GM18498 (cell line): Measurements from ENCODE around the gene MAMDC4.

Experiments
- ATAC-seq: cut with Tn5 transposase; IDR thresholded peaks from one replicate; pipeline ENCODE4 v1.9.1; 2021; ENCODE audit warnings: mild to moderate bottlenecking, moderate library complexity; ENCODE audit not compliant: unreplicated experiment

Gene MAMDC4

DNA sequence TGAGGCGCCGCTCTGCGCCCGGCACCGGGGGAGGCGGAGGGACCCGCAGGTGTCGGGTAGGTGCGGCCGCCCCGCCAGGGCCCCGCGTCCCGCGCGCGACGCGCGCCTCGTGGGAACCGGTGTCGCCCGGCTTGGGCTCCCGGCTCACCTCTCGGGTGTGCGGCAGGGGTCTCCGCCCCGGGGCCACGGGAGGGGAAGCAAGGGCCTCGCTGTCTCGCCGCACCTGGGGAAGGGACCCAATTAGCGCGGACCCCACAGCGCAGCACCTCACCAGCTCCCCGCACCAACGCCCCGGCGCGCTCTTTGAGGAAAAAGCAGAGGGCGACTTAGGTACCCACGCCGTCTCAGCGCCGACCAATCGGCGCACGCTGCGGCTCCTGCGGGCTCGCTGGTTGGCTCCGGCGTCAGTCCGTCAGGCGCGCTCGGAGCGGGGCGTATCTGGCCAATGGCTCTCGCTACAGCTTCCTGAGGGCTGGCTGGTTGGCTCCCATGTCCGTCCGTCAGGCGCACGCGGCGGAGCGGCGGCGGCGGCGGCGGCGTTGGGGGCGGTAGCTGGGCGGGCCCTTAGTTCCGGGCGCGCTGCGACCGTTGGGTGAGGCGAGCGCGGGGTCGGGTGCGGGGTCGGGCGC is 33.9 kb downstream of the MAMDC4 start, which contains the start of gene TRAF2:
Gene TRAF2, plus strand, starts transcription at position 567 of the 629 bp plus-strand sequence. CDS start 12,225 bp downstream, outside the sequence.
- ATAC-seq, result peak; percentile 87

GRCh38 chr9:136886610-136887597 is 34.8 kb downstream of the MAMDC4 start:
- ATAC-seq, result peak; percentile 17

GRCh38 chr9:136888454-136888853 is 36.3 kb downstream of the MAMDC4 start:
- ATAC-seq, result no peak

DNA sequence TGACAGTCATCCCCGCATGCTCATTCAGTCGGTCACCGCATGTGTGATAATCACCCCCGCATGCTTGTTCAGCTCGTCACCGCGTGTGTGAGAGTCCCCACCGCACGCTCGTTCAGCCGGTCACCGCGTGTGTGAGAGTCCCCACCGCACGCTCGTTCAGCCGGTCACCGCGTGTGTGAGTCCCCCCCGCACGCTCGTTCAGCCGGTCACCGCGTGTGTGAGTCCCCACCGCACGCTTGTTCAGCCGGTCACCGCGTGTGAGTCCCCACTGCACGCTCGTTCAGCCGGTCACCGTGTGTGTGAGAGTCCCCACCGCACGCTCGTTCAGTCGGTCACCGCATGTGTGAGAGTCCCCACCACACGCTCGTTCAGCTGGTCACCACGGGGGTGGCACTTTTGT is 37.7 kb downstream of the MAMDC4 start:
- ATAC-seq, result no peak

- ATAC-seq, result no peak
These were observed 38.5 kb downstream of the MAMDC4 start for GRCh38 chr9:136890661-136891060.

DNA sequence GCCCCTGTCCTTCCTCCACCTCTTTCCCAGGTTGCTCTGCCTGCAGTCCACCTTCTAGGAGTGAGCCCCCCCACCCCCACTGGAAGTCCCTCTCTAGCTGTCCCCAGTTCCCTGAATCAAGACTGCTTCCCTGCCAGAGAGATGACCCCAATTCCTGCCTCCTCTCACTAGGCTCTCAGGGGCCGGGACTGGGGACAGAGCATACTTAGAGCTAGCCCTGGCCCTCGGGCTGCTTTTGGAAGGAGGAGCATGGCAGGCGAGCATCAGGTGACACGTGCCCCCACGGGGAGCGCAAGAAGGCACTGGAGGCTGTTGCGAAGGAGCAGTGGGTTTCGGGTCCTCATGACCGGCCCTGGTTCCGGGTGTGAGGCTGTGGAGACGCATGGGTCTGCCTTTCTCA is 43.9 kb downstream of the MAMDC4 start:
- no peak for ATAC-seq

DNA sequence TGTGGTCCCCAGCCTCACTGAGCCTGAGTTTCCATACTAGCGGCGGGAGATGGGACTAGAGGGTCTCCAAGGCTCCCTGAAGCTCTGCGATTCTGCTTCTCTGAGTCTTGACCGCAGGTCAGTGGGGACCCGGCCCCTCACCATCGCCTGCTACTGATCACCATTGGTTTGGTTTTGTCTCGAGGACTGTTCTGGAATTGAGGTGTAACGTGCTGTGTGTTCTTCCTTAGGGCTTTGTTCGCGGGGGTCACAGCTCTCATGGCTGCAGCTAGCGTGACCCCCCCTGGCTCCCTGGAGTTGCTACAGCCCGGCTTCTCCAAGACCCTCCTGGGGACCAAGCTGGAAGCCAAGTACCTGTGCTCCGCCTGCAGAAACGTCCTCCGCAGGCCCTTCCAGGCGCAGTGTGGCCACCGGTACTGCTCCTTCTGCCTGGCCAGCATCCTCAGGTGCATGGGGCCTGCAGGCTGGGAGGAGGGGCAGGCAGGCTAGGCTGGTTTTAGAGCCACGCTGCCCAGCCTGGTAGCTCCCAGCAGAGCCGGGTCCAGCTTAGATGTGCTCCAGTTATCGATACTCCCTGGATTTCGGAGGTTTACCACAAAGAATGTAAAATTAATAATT is 46.4 kb downstream of the MAMDC4 start:
- ATAC-seq, result no peak

DNA sequence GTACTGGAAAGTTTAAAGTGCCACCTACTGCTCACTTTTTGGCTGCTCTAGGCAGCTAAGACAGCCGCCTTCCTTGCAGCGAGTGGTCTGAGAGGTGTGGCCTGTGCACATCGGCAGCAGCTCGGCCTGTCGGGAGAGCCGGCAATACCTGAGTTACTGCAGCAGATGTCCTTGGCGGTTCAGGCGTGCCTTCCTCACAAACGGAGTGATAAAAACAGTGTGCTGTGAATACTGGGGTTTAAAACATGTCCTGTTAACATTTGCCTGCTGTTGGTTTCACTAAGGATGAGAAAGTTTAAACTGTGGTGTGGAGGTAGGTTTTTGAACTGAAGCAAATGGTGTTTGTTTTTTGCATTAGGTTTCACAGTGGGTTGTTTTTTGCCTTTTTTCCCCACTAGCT is 47.0 kb downstream of the MAMDC4 start:
- ATAC-seq, result no peak

DNA sequence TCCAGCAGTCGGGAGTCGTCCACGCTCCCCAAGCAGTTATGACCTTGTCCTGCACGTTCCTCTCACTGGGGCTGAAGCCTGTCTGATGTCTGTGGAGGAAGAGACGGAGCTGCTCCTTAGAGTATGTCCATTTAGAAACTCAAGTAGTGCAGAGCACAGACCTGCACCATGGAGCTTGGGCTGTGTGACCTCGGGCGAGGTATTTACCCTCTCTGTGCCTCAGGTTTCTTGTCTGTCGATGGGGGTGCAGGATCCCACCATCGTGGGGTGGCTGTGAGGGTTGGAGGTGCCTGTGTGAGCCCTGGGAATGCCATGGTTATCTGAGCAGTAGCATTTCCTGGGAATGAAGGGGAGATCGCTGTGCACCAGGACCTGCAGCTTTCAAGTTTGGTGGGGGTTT is 48.4 kb downstream of the MAMDC4 start:
- ATAC-seq, result no peak

- ATAC-seq, result no peak
These were observed 48.9 kb downstream of the MAMDC4 start for GRCh38 chr9:136900988-136901515.

- ATAC-seq, result peak; percentile 47
These were observed 49.5 kb downstream of the MAMDC4 start for GRCh38 chr9:136901516-136902258.

- peak; percentile 63 for ATAC-seq
These were observed 50.2 kb downstream of the MAMDC4 start for GRCh38 chr9:136902259-136902821.

DNA sequence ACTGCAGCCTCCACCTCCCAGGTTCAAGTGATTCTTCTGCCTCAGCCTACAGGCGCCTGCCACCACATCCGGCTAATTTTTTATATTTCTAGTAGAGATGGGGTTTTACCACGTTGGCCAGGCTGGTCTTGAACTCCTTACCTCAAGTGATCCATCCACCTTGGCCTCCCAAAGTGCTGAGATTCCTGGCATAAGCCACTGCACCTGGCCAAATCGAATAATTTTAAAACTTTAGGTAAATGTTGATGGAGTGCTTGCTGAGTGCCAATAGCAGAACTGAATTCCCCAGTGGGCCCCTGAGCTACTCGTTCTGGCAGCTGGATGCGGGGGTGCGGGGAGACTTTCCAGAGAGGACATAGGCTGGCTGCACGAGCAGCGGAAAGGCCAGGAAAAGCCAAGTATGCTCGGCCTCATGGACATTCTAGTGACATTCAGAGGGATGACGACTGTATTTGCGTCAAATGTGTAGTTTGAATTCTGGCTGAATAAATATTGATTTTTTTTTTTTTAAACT is 51.0 kb downstream of the MAMDC4 start:
- no peak for ATAC-seq

DNA sequence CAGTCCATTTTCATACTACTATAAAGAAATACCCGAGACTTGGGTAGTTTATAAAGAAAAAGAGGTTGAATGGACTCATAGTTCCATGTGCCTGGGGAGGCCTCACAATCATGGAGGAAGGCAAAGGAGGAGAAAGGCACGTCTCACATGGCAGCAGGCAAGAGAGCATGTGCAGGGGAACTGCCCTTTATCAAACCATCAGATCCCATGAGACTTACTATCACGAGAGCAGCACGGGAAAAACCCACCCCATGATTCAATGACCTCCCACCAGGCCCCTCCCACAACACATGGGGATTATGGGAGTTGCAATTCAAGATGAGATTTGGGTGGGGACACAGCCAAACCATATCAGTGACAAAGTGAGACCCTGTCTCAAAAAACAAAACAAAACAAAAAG is 54.1 kb downstream of the MAMDC4 start:
- ATAC-seq, result no peak

DNA sequence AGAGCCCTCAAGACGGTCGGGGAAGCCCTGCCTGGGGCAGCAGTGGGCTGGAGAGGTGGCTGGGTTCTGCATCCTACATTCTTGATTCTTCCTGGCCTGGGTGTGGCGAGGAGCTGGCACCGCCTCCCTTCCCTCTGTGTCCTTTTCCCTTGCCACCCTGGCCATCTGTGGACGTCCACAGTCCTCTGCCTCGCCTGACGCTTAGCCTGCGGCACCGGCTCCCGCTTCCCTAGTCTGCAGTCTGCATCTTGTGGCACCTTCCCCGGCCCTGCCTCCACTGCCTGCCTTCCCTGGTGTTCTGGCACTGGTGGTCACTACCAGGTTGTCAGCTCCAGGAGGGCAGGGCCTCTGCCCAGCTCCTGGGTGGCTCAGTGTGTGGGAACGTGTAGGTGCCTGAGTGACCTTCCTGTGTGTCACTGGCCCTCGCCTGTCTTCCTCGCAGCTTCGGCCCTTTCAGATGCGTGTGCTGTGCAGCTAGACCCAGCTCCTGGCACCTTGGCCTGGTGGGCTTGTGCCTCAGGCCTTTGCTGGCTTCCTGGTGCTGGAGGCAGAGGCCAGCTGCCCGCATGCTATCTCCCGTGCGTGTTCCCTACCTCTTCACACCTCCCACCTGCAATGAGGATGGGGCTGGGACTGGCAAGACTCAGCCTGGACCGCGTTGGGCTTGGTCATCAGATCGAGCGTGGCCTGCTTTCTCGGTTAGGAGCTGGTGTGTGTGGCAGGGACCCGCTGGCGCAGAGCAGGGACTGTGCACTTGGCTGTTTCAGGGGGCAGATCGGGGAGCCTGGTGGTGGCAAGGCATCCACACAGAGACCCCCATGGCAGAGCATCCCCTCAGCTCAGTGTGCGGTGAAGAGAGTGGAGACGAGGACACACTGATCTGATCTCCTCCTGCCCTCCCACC is 55.1 kb downstream of the MAMDC4 start:
- ATAC-seq, result no peak
